Smooth muscle cell of bladder (primary cell): ENCODE data around the gene EHMT2. TPM values are rescaled to one million over a fixed set of nuclear protein-coding genes. Genes with fewer than 3 reads are reported as not detected.

ENCODE experiments used
- total RNA-seq: library from RNA; depleted of rRNA; stranded (reverse); fragments of >200 nt; gene quantifications from 2 replicates; pipeline ENCODE4 v1.2.3, GENCODE V29; 2014

The EHMT2 gene
- total RNA-seq, result 48.6 and 68.9 TPM in 2 replicates

DNA sequence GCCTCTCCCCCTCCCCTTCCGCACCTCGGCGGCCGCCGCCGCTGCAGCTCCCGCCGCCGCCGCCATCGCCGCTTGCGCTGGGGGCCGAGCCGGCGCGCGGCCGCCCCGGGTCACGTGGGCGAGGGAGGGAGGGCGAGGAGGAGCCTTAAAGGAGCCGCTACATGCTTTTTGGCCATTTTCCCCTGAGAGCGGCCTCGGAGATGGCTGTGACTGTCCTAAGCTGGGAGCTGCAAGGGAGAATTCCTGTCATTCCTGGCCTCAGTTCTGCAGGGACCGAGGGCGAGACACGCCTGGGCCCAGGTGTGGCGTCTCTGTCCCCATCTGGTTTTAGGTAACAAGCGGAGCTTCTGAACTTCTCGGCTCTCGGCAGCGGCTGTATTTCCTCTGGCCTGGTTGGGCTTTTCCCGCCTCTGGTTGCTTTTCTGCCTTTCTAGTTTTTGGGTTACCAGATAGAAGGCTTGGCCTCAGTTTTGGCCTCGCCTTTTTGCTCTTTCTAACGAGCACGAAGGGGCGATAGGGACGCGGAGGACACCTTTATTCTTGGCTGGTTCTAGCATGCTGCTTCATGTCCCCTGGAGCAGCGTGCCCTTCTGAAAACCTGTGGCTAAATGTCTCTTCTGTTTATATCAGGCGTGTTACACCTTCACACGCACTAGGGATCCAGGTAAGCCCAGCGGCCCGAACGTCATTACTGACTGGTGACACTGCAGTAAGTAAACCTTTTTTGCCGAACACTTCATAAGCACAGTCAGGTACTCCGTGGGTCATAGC lies at the start of gene EHMT2:
Gene EHMT2, minus strand, starts transcription at position 87 of the 771 bp plus-strand sequence. Its CDS starts 21 bp downstream, at position 66.

DNA sequence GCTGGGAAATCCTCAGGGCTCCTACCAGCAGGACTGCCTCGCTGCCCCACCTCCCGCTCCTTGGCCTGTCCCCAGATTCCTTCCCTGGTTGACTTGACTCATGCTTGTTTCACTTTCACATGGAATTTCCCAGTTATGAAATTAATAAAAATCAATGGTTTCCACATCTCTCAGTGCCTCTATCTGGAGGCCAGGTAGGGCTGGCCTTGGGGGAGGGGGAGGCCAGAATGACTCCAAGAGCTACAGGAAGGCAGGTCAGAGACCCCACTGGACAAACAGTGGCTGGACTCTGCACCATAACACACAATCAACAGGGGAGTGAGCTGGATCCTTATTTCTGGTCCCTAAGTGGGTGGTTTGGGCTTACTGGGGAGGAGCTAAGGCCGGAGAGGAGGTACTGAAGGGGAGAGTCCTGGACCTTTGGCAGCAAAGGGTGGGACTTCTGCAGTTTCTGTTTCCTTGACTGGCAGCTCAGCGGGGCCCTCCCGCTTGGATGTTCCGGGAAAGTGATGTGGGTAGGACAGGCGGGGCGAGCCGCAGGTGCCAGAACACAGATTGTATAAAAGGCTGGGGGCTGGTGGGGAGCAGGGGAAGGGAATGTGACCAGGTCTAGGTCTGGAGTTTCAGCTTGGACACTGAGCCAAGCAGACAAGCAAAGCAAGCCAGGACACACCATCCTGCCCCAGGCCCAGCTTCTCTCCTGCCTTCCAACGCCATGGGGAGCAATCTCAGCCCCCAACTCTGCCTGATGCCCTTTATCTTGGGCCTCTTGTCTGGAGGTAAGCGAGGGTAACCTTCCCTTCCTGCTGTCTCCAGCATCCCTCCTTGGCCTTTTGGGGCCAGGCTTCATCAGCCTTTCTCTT lies 48.2 kb upstream of the EHMT2 start, which contains the start of gene CFB:
Gene CFB, plus strand, starts transcription at position 589 of the 863 bp plus-strand sequence. Its CDS starts 127 bp downstream, at position 716.

DNA sequence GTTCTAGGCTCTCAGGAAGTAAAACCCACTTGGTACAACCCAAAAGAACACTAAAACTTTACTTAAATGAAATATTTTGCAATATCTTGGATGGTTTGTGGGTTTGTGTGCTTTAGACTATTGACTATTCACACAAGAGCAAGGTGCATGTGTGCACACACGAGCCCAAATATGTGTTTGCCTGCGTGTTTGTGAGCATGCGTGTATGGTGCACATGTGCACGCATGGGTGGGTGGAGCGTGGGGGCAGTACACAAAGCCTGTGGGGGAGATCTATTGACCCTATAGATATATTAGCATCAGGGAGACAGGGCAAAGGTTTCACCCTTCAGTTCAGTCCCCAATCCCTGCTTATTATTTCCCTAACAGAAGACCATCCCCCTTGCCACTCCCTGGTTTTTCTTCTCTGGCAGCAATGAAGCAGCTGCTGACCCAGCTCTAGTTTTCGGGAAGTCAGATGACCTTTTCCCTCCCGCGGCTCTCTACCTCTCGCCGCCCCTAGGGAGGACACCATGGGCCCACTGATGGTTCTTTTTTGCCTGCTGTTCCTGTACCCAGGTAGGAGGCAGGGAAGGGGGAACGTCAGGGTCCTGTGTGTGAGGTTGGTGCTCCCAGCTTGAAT lies 29.9 kb upstream of the EHMT2 start, which contains the start of gene C2:
Gene C2, plus strand, starts transcription at position 476 of the 621 bp plus-strand sequence. Its CDS starts 36 bp downstream, at position 512.

DNA sequence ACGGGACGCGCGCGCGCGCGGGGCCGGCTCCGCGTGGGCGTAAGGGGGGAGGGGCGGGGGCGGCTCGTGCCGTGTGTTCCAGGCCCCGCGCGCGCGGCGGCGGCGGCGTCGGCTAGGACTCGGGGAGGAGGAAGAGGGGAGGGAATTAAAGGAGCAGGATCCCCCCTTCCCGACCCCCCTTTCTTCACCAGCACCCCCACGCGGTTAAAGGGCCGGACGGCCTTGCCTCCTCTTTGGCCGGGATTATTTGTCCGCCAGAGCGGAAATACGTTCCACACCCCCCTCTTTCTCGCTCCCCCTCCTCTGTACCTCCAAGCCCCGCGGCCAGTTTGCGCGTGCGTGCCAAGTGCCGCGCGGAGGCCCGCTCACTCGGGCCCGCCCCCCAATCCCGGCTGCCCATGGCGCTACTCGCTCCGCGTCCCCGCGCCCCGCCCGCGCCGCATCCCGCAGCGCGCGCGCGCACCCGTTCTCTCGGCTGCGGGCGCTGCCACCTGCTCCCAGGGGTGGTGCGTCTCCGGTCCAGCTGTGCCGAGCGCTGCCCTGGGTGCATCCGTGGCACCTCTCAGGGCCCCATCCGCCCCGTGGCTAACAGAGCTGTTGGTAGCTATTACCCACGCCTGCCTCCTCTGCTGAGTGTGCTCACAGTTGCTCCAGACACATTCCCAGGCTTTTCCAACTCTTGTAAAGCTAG lies 4.6 kb upstream of the EHMT2 start, which contains the start of gene ZBTB12:
Gene ZBTB12, minus strand, starts transcription at position 134 of the 691 bp plus-strand sequence. CDS start 781 bp downstream, outside the sequence.

DNA sequence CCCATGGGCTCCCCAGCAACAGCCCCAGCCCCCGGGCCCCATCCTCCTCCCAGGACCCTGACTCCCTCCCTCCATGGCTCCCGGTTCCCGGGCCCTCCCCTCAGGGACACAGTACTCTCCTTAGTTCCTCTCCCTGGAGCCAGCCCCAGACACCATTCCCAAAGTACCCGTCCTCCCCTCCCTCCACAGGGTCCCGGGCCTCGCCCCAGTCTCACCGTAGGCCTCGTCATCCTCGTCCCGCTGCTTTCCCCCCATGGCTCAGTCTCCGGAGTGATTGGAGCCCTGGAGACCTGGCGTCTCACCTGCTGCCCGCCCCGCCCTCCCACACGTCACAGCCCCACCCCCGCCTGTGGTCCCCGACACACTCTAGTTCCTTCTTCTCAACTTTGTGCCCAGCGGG lies 18.8 kb downstream of the EHMT2 start, which contains the start of gene SLC44A4:
Gene SLC44A4, minus strand, starts transcription at position 272 of the 400 bp plus-strand sequence. Its CDS starts 17 bp downstream, at position 255.

DNA sequence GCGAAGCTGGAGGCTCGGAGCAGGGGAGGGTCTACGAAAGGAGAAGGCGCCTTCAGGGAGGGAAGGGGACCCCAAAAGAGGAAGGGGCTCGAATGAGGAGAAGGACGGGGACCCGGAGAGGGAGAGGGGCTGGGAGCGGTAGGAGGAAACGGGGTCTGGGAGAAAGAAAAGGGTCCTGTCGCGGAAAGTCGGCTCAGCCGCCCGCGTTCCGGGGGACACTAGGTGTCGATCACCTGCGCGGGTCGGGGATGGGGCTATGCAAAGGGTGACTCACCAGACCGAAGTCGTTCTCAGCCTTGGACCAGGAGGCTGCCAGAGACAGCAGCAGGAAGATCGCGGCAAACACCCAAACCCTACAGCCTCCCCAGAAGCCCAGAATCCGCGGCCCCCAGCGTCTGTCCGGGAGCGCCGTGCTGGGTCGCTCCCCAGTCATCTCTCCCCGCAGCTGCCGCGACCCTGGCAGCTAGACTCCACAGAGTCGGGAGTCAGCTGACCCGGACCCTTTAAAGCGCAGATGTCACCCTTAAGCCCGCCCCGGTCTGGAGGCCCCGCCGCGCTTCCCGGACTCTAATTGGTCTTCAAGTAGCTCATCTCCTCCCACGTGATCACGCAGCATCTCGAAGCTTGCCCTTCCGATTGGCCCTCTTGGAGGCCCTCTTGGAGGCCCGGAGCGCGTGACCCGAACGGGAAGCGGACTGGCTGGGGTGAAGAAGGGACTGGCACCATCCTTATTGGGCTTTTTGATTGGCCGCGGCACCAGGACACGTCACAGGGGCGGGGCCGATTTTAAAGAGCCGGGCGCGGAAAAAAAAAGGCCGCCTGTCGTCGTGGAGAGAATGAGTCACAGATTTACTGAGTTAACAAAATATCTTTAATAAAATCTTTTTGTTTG lies 34.9 kb downstream of the EHMT2 start, which contains the start of gene NEU1:
Gene NEU1, minus strand, starts transcription at position 478 of the 892 bp plus-strand sequence. Its CDS starts 45 bp downstream, at position 433.

Other genes with a start within 250 kb of the EHMT2 start
- 64.6 and 88.0 TPM in 2 replicates for gene BAG6, start 245.0 kb downstream of the EHMT2 start, total RNA-seq
- gene APOM, start 241.8 kb downstream of the EHMT2 start, total RNA-seq, result 1.3 and 2.8 TPM in 2 replicates
- 17.9 and 23.8 TPM in 2 replicates for gene C6orf47, start 236.9 kb downstream of the EHMT2 start, total RNA-seq
- 13.4 and 14.3 TPM in 2 replicates for gene GPANK1, start 232.7 kb downstream of the EHMT2 start, total RNA-seq
- gene CSNK2B, start 231.6 kb downstream of the EHMT2 start, total RNA-seq, result 97.7 and 99.1 TPM in 2 replicates
- 2.1 and 2.6 TPM in 2 replicates for gene LY6G5B, start 227.7 kb downstream of the EHMT2 start, total RNA-seq
- gene LY6G5C, start 216.6 kb downstream of the EHMT2 start, total RNA-seq, result 0.09 and 0.43 TPM in 2 replicates
- gene ABHD16A, start 194.4 kb downstream of the EHMT2 start, total RNA-seq, result 65.4 and 70.2 TPM in 2 replicates
- not detected in 2 replicates for gene LY6G6F, start 190.8 kb downstream of the EHMT2 start, total RNA-seq
- not detected in 2 replicates for gene LY6G6D, start 182.3 kb downstream of the EHMT2 start, total RNA-seq
- not detected in 2 replicates for gene LY6G6C, start 176.0 kb downstream of the EHMT2 start, total RNA-seq
- gene MPIG6B, start 174.3 kb downstream of the EHMT2 start, total RNA-seq, result not detected in 2 replicates
- 74.1 and 102 TPM in 2 replicates for gene DDAH2, start 168.4 kb downstream of the EHMT2 start, total RNA-seq
- 529 and 547 TPM in 2 replicates for gene CLIC1, start 161.2 kb downstream of the EHMT2 start, total RNA-seq
- 3.2 and 3.3 TPM in 2 replicates for gene MSH5, start 157.7 kb downstream of the EHMT2 start, total RNA-seq
- gene SAPCD1, start 135.0 kb downstream of the EHMT2 start, total RNA-seq, result 0.28 TPM in 2 replicates
- gene VWA7, start 120.4 kb downstream of the EHMT2 start, total RNA-seq, result 0.14 and 0.28 TPM in 2 replicates
- gene VARS1, start 101.9 kb downstream of the EHMT2 start, total RNA-seq, result 36.0 and 38.7 TPM in 2 replicates
- gene LSM2, start 90.7 kb downstream of the EHMT2 start, total RNA-seq, result 22.3 and 27.3 TPM in 2 replicates
- 1.7 and 1.9 TPM in 2 replicates for gene HSPA1L, start 82.4 kb downstream of the EHMT2 start, total RNA-seq
- gene HSPA1A, start 82.2 kb downstream of the EHMT2 start, total RNA-seq, result 63.6 and 87.8 TPM in 2 replicates
- gene HSPA1B, start 70.0 kb downstream of the EHMT2 start, total RNA-seq, result 113 and 131 TPM in 2 replicates
- gene NEU1, start 34.9 kb downstream of the EHMT2 start, total RNA-seq, result 88.7 and 119 TPM in 2 replicates
- gene SLC44A4, start 18.7 kb downstream of the EHMT2 start, total RNA-seq, result not detected in 2 replicates
- 3.8 and 7.2 TPM in 2 replicates for gene ZBTB12, start 4.4 kb upstream of the EHMT2 start, total RNA-seq
- 5.4 and 8.4 TPM in 2 replicates for gene C2, start 30.0 kb upstream of the EHMT2 start, total RNA-seq
- 46.1 and 61.2 TPM in 2 replicates for gene CFB, start 48.4 kb upstream of the EHMT2 start, total RNA-seq
- gene NELFE, start 61.3 kb upstream of the EHMT2 start, total RNA-seq, result 87.3 and 111 TPM in 2 replicates
- gene SKIC2, start 61.5 kb upstream of the EHMT2 start, total RNA-seq, result 54.3 and 84.7 TPM in 2 replicates
- gene DXO, start 74.4 kb upstream of the EHMT2 start, total RNA-seq, result 11.4 and 12.5 TPM in 2 replicates
- 7.3 and 11.3 TPM in 2 replicates for gene C4A, start 84.4 kb upstream of the EHMT2 start, total RNA-seq
- gene C4B, start 117.1 kb upstream of the EHMT2 start, total RNA-seq, result 5.5 and 9.3 TPM in 2 replicates
- not detected in 2 replicates for gene CYP21A2, start 140.7 kb upstream of the EHMT2 start, total RNA-seq
- 91.2 and 144 TPM in 2 replicates for gene TNXB, start 211.6 kb upstream of the EHMT2 start, total RNA-seq
- 10.8 and 11.6 TPM in 2 replicates for gene ATF6B, start 230.5 kb upstream of the EHMT2 start, total RNA-seq
- gene FKBPL, start 232.6 kb upstream of the EHMT2 start, total RNA-seq, result 5.3 and 5.8 TPM in 2 replicates